Activated effector memory CD4-positive, alpha-beta T cell treated with Interleukin-2 at 50 U/mL for 16 hours (primary cell): Measurements from ENCODE around the gene PHYHIPL.

Experiments used
- DNase-seq: peaks from one replicate; pipeline ENCODE4 v3.0.0-alpha.2; 2020

PHYHIPL gene

GRCh38 chr10:59258890-59259289, 82.4 kb downstream of the PHYHIPL start:
- DNase-seq: no peak

GRCh38 chr10:59265141-59265540, 88.7 kb downstream of the PHYHIPL start:
- no peak for DNase-seq

- DNase-seq: no peak
These were observed 89.9 kb downstream of the PHYHIPL start for GRCh38 chr10:59266321-59266720.

GRCh38 chr10:59268460-59268859, 92.0 kb downstream of the PHYHIPL start:
- no peak for DNase-seq

- no peak for DNase-seq
These were observed 93.2 kb downstream of the PHYHIPL start for GRCh38 chr10:59269651-59270050.

GRCh38 chr10:59270492-59270891, 94.0 kb downstream of the PHYHIPL start:
- DNase-seq: no peak

GRCh38 chr10:59271160-59271559, 94.7 kb downstream of the PHYHIPL start:
- no peak for DNase-seq

GRCh38 chr10:59272061-59272460, 95.6 kb downstream of the PHYHIPL start:
- no peak for DNase-seq

- DNase-seq: no peak
These were observed 97.0 kb downstream of the PHYHIPL start for GRCh38 chr10:59273445-59273844.

GRCh38 chr10:59276133-59276532, 99.7 kb downstream of the PHYHIPL start:
- no peak for DNase-seq

- no peak for DNase-seq
These were observed 100.5 kb downstream of the PHYHIPL start for GRCh38 chr10:59276919-59277318.

- no peak for DNase-seq
These were observed 103.0 kb downstream of the PHYHIPL start for GRCh38 chr10:59279476-59279875.

- no peak for DNase-seq
These were observed 103.6 kb downstream of the PHYHIPL start for GRCh38 chr10:59279991-59280505.

- no peak for DNase-seq
These were observed 105.4 kb downstream of the PHYHIPL start for GRCh38 chr10:59281861-59282260.

GRCh38 chr10:59283456-59284091, 107.1 kb downstream of the PHYHIPL start:
- DNase-seq: no peak

- no peak for DNase-seq
These were observed 107.9 kb downstream of the PHYHIPL start for GRCh38 chr10:59284118-59284975.

- DNase-seq: no peak
These were observed 108.6 kb downstream of the PHYHIPL start for GRCh38 chr10:59285073-59285472.

GRCh38 chr10:59285848-59286247, 109.4 kb downstream of the PHYHIPL start:
- no peak for DNase-seq

GRCh38 chr10:59287587-59288255, 111.3 kb downstream of the PHYHIPL start:
- DNase-seq: no peak

GRCh38 chr10:59289853-59290252, 113.4 kb downstream of the PHYHIPL start:
- DNase-seq: no peak

GRCh38 chr10:59290448-59290847, 114.0 kb downstream of the PHYHIPL start:
- no peak for DNase-seq
